HEK293T (cell line): ENCODE data around the gene DIDO1.
A peak's percentile ranks its signal among the peaks of the same experiment; 100 is the strongest.

Experiments
- CTCF ChIA-PET: fragments of 350-600 bp; formaldehyde crosslinking; extraction: SDS; loops from one replicate; lab custom pipeline; 2021; ENCODE audit warnings: antibody characterized with exemption, inconsistent platforms; lab: Yijun Ruan, JAX
- POLR2A ChIA-PET: fragments of 350-600 bp; formaldehyde crosslinking; extraction: SDS; loops from one replicate; lab custom pipeline; 2020; ENCODE audit warnings: antibody characterized with exemption, inconsistent platforms; lab: Yijun Ruan, JAX
- DNase-seq: peaks from one replicate; pipeline ENCODE4 v3.0.0; 2012; ENCODE audit warnings: mixed read lengths; ENCODE audit errors: extremely low spot score
- ARNT ChIP-seq: fragments of 450-650 bp; IDR thresholded peaks from 2 replicates; pipeline ENCODE4 v1.6.1; 2017; ENCODE audit warnings: mild to moderate bottlenecking
- BHLHE40 ChIP-seq: fragments of 450-650 bp; IDR thresholded peaks from 2 replicates; pipeline ENCODE4 v1.6.1; 2016; ENCODE audit warnings: mild to moderate bottlenecking, moderate library complexity, borderline replicate concordance
- CTBP1 ChIP-seq: fragments of 450-650 bp; IDR thresholded peaks from 2 replicates; pipeline ENCODE4 v1.6.1; 2016; ENCODE audit warnings: borderline replicate concordance
- ELF4 ChIP-seq: fragments of 450-650 bp; IDR thresholded peaks from 2 replicates; pipeline ENCODE4 v1.6.1; 2017; ENCODE audit warnings: antibody characterized with exemption
- FOXA1 ChIP-seq: fragments of 450-650 bp; IDR thresholded peaks from 2 replicates; pipeline ENCODE4 v1.6.1; 2016; ENCODE audit warnings: mild to moderate bottlenecking
- FOXK2 ChIP-seq: fragments of 450-650 bp; IDR thresholded peaks from 2 replicates; pipeline ENCODE4 v1.6.1; 2016; ENCODE audit warnings: mild to moderate bottlenecking
- FOXM1 ChIP-seq: fragments of 450-650 bp; IDR thresholded peaks from 2 replicates; pipeline ENCODE4 v1.6.1; 2017; ENCODE audit warnings: mild to moderate bottlenecking, borderline replicate concordance
- HDGF ChIP-seq: fragments of 450-650 bp; IDR thresholded peaks from 2 replicates; pipeline ENCODE4 v1.6.1; 2017; ENCODE audit warnings: antibody characterized with exemption, borderline replicate concordance
- L3MBTL2 ChIP-seq: fragments of 450-650 bp; conservative IDR thresholded peaks from 2 replicates; pipeline ENCODE4 v1.6.1; 2016; ENCODE audit warnings: mild to moderate bottlenecking
- LEF1 ChIP-seq: fragments of 450-650 bp; IDR thresholded peaks from 2 replicates; pipeline ENCODE4 v1.6.1; 2017; ENCODE audit warnings: mild to moderate bottlenecking, borderline replicate concordance
- NFRKB ChIP-seq: fragments of 450-650 bp; IDR thresholded peaks from 2 replicates; pipeline ENCODE4 v1.6.1; 2016; ENCODE audit warnings: mild to moderate bottlenecking, moderate library complexity
- PKNOX1 ChIP-seq: fragments of 450-650 bp; IDR thresholded peaks from 2 replicates; pipeline ENCODE4 v1.6.1; 2016
- SP1 ChIP-seq: fragments of 450-650 bp; IDR thresholded peaks from 2 replicates; pipeline ENCODE4 v1.6.1; 2017
- SUZ12 ChIP-seq: fragments of 450-650 bp; IDR thresholded peaks from 2 replicates; pipeline ENCODE4 v1.6.1; 2016; ENCODE audit warnings: mild to moderate bottlenecking
- TARDBP ChIP-seq: fragments of 450-650 bp; IDR thresholded peaks from 2 replicates; pipeline ENCODE4 v1.6.1; 2016
- ZNF384 ChIP-seq: fragments of 450-650 bp; IDR thresholded peaks from 2 replicates; pipeline ENCODE4 v1.6.1; 2016

DIDO1 gene

GRCh38 chr20:62910217-62910766, 16.0 kb downstream of the DIDO1 start:
- ChIA-PET POLR2A (no interaction called here), CTCF (no interaction called here)
- DNase-seq: no peak
- TF ChIP-seq HDGF: no peak
- TF ChIP-seq FOXA1: no peak
- TF ChIP-seq FOXM1: no peak
- TF ChIP-seq L3MBTL2: no peak
- no peak for TF ChIP-seq SUZ12
- TF ChIP-seq BHLHE40: no peak
- TF ChIP-seq ARNT: no peak
- no peak for TF ChIP-seq PKNOX1
- TF ChIP-seq NFRKB: no peak

GRCh38 chr20:62908971-62909791, 17.1 kb downstream of the DIDO1 start:
- ChIA-PET CTCF (no interaction called here), POLR2A (no interaction called here)
- no peak for DNase-seq

GRCh38 chr20:62907384-62908317, 18.7 kb downstream of the DIDO1 start:
- CTCF ChIA-PET: interaction anchor here (1.1 to 1.5 kb wide), 5 partner anchors 10 to 32 kb away, joined by 3 to 20 read pairs (median 4); partner anchors contain the start of gene DIDO1
- POLR2A ChIA-PET: no interaction called here
- DNase-seq: peak; percentile 37
- no peak for TF ChIP-seq BHLHE40
- TF ChIP-seq HDGF: no peak
- no peak for TF ChIP-seq FOXM1
- no peak for TF ChIP-seq SUZ12
- no peak for TF ChIP-seq ELF4
- TF ChIP-seq ARNT: no peak

More at GRCh38 chr20:62908971-62909791, 17.1 kb downstream of the DIDO1 start:
- TF ChIP-seq FOXA1: no peak
- no peak for TF ChIP-seq ELF4
- no peak for TF ChIP-seq ARNT
- TF ChIP-seq BHLHE40: no peak
- no peak for TF ChIP-seq SUZ12

- TF ChIP-seq TARDBP (no peak), SUZ12 (no peak)
- DNase-seq: no peak
- ChIA-PET POLR2A (no interaction called here), CTCF (interaction anchor here (1.2 to 1.5 kb wide), 4 partner anchors 11 to 32 kb away, joined by 3 to 20 read pairs (median 6); partner anchors contain the start of gene DIDO1)
These were observed 19.5 kb downstream of the DIDO1 start for GRCh38 chr20:62906647-62907375.

- CTCF ChIA-PET: no interaction called here
- TF ChIP-seq BHLHE40 (no peak), LEF1 (no peak), ELF4 (no peak)
- DNase-seq: no peak
These were observed 20.1 kb downstream of the DIDO1 start for GRCh38 chr20:62906209-62906608.

GRCh38 chr20:62905536-62906117, 20.7 kb downstream of the DIDO1 start:
- ChIA-PET POLR2A (no interaction called here), CTCF (no interaction called here)
- TF ChIP-seq ELF4 (no peak), L3MBTL2 (no peak), FOXK2 (no peak), ARNT (no peak), TARDBP (no peak), FOXM1 (no peak), SP1 (no peak), FOXA1 (no peak)
- DNase-seq: no peak

More at GRCh38 chr20:62906209-62906608, 20.1 kb downstream of the DIDO1 start:
- POLR2A ChIA-PET: no interaction called here

GRCh38 chr20:62902926-62903615, 23.2 kb downstream of the DIDO1 start:
- POLR2A ChIA-PET: interaction anchor here (0.9 kb wide), 1 partner anchor 12 kb away, joined by 3 read pairs; no protein-coding TSS in a partner anchor
- DNase-seq: no peak
- TF ChIP-seq LEF1 (no peak), SUZ12 (no peak), FOXM1 (no peak), NFRKB (no peak), FOXK2 (no peak), ZNF384 (no peak), SP1 (no peak), ELF4 (no peak), ARNT (no peak), CTBP1 (no peak), BHLHE40 (no peak), PKNOX1 (no peak), L3MBTL2 (no peak), FOXA1 (no peak), TARDBP (no peak)
- CTCF ChIA-PET: interaction anchor here (1.8 kb wide), 1 partner anchor 18 kb away, joined by 5 read pairs; no protein-coding TSS in a partner anchor
